22Rv1 (cell line): ENCODE measurements around the gene TOGARAM1.
"Not testable (repeated sequence)": the region's sequence is repeated elsewhere in the genome, so short reads cannot be mapped to it uniquely, and the experiment has no call there.

ENCODE experiments used
- CTCF ChIP-seq: fragments of 450-650 bp; IDR thresholded peaks from 2 replicates; pipeline ENCODE4 v1.5.1; 2017; ENCODE audit warnings: mild to moderate bottlenecking
- ZFX ChIP-seq: fragments of 450-650 bp; IDR thresholded peaks from 2 replicates; pipeline ENCODE4 v1.6.1; 2017; ENCODE audit warnings: antibody characterized with exemption, borderline replicate concordance

GRCh38 chr14:45081096-45081495, 119.1 kb downstream of the TOGARAM1 start:
- not testable (repeated sequence) for TF ChIP-seq CTCF, ZFX
